ENCODE data around the gene PKM.
A peak's percentile ranks its signal among the peaks of the same experiment; 100 is the strongest.

PKM gene

DNA sequence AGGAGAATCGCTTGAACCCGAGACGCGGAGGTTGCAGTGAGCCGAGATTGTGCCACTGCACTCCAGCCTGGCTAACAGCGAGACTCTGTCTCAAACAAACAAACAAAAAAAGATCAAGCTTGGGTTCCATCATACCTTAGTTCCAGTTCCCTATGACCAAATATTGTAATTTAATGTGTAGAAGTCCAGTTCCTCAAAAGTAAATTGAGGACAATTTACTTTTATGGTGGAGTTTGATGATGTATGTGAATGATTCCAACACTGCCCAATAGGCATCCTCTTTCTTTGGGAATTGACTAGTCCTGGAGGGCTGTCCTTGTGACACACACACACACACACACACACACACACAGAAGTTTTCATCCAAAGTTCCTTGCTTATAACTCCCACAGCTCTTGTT lies 2.8 kb upstream of the PKM start:
- TF ChIP-seq CTCF (IDR thresholded peaks at IDR 0.05; ENCODE audit: low read depth, low read length): no peak
- no peak overlapping the region for H3K4me3 ChIP-seq (ENCODE audit: low read depth, low read length)

DNA sequence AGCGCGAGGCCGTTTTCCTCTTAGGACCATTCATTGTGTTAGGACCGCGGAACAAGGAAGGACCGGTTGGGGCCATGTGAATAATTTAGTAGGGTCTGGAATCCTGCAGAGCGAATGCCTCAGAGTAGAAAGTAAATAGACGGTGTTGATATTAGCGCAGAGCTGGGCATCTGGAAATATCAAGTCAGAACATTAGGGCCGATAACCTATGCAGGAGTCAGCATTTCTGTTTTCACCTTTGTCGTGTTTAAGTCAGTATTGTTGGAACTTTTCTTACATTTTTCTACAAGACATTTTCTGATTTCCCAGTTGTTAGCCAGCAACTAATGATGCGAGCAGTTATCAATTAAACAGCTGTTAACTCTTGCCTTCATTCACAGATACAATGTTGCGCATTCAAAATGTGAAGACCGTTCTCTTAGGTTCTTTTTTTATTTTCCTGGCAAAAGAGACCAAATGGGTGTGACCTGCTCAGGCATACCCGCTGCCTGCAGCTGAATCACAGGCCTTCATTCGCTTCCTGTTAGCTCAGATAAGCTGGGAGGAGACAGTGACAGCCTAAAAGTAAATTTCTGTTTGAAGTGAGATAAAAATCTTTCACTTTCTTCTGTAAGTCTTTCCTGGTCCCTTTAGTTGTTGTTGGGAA lies 966 bp upstream of the PKM start:
- H3K4me3 ChIP-seq (ENCODE audit: low read depth, low read length): peak overlapping the region; percentile 95
- no peak for TF ChIP-seq CTCF (IDR thresholded peaks at IDR 0.05; ENCODE audit: low read depth, low read length)

DNA sequence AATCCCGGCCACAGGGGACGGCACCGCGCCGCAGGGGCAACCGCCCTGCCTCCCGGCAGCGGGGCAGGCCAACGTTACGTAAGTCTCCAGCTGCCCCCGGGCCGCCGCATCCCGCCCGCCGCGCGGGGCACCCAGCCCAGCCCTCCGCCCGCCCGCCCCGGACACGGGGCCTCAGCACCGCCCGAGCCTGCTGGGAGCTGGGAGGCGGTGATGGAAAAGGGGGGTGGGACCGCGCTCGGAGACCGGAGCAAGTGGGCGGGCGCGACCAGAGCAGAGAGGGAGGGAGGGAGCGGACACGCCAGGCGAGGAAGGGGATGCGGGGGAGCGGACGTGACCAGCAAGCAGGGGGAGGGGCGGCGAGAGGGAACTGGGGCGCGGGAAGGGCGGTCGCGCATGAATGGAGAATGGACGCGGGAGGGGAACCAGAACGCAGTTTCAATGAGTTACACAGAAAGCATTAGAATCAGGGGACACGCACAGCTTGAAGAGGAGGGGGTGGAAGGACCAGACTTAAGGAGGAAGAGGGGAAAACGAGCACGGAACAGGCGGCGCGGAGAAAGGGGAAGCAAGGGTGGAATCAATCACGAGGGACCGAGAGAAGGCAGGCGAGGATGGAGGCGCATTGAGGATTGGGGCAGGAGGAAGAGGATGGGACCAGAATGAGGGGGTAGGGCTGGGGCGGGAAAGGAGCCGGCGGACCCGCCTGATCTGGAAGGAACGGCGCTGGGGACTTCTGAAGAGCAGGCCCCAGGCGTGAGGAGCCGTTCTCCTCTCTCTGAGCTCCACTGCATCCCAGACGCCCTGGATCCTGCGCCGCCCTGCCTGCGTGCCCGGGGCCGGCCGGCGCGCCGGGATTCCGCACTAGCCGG lies 559 bp downstream of the PKM start:
- H3K4me3 ChIP-seq (ENCODE audit: low read depth, low read length): peak overlapping the region; percentile 95
- TF ChIP-seq CTCF (IDR thresholded peaks at IDR 0.05; ENCODE audit: low read depth, low read length): no peak

GRCh38 chr15:72229947-72230196 lies 1.1 kb downstream of the PKM start:
- TF ChIP-seq CTCF (IDR thresholded peaks at IDR 0.05; ENCODE audit: low read depth, low read length): no peak
- peak overlapping the region; percentile 95 for H3K4me3 ChIP-seq (ENCODE audit: low read depth, low read length)

- TF ChIP-seq CTCF (IDR thresholded peaks at IDR 0.05; ENCODE audit: low read depth, low read length): no peak
- H3K4me3 ChIP-seq (ENCODE audit: low read depth, low read length): peak overlapping the region; percentile 95
Measured at GRCh38 chr15:72229076-72229946, 1.7 kb downstream of the PKM start.

GRCh38 chr15:72227720-72228119 lies 3.3 kb downstream of the PKM start:
- no peak for TF ChIP-seq CTCF (IDR thresholded peaks at IDR 0.05; ENCODE audit: low read depth, low read length)
- peak overlapping the region; percentile 95 for H3K4me3 ChIP-seq (ENCODE audit: low read depth, low read length)
